ENCODE data around the gene DELE1.

The DELE1 gene

GRCh38 chr5:141876628-141877355 is 46.9 kb upstream of the DELE1 start (continued):
- TF ChIP-seq, protein P1, sequence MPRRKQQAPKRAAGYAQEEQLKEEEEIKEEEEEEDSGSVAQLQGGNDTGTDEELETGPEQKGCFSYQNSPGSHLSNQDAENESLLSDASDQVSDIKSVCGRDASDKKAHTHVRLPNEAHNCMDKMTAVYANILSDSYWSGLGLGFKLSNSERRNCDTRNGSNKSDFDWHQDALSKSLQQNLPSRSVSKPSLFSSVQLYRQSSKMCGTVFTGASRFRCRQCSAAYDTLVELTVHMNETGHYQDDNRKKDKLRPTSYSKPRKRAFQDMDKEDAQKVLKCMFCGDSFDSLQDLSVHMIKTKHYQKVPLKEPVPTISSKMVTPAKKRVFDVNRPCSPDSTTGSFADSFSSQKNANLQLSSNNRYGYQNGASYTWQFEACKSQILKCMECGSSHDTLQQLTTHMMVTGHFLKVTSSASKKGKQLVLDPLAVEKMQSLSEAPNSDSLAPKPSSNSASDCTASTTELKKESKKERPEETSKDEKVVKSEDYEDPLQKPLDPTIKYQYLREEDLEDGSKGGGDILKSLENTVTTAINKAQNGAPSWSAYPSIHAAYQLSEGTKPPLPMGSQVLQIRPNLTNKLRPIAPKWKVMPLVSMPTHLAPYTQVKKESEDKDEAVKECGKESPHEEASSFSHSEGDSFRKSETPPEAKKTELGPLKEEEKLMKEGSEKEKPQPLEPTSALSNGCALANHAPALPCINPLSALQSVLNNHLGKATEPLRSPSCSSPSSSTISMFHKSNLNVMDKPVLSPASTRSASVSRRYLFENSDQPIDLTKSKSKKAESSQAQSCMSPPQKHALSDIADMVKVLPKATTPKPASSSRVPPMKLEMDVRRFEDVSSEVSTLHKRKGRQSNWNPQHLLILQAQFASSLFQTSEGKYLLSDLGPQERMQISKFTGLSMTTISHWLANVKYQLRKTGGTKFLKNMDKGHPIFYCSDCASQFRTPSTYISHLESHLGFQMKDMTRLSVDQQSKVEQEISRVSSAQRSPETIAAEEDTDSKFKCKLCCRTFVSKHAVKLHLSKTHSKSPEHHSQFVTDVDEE (CRISPR knock-in tag; IDR thresholded peaks at IDR 0.05), result no peak
- TF ChIP-seq ZNF565 (CRISPR knock-in tag; conservative IDR thresholded peaks at IDR 0.05; ENCODE audit: low read depth), result no peak
- TF ChIP-seq SNAI2 (CRISPR knock-in tag; IDR thresholded peaks at IDR 0.05), result no peak
- no peak for TF ChIP-seq CSDC2 (CRISPR knock-in tag; IDR thresholded peaks at IDR 0.05)
- TF ChIP-seq POU6F1 (CRISPR knock-in tag; IDR thresholded peaks at IDR 0.05; ENCODE audit: borderline replicate concordance, low read depth), result no peak
- no peak for TF ChIP-seq OSR1 (CRISPR knock-in tag; IDR thresholded peaks at IDR 0.05)
- TF ChIP-seq ZFP30 (CRISPR knock-in tag; IDR thresholded peaks at IDR 0.05), result no peak
- TF ChIP-seq, protein P2, sequence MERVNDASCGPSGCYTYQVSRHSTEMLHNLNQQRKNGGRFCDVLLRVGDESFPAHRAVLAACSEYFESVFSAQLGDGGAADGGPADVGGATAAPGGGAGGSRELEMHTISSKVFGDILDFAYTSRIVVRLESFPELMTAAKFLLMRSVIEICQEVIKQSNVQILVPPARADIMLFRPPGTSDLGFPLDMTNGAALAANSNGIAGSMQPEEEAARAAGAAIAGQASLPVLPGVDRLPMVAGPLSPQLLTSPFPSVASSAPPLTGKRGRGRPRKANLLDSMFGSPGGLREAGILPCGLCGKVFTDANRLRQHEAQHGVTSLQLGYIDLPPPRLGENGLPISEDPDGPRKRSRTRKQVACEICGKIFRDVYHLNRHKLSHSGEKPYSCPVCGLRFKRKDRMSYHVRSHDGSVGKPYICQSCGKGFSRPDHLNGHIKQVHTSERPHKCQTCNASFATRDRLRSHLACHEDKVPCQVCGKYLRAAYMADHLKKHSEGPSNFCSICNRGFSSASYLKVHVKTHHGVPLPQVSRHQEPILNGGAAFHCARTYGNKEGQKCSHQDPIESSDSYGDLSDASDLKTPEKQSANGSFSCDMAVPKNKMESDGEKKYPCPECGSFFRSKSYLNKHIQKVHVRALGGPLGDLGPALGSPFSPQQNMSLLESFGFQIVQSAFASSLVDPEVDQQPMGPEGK (CRISPR knock-in tag; IDR thresholded peaks at IDR 0.05; ENCODE audit: borderline replicate concordance), result no peak
- no peak for TF ChIP-seq ZC3H10 (CRISPR knock-in tag; IDR thresholded peaks at IDR 0.05)
- no peak for TF ChIP-seq GLIS3 (CRISPR knock-in tag; IDR thresholded peaks at IDR 0.05)

GRCh38 chr5:141877356-141878185 is 46.1 kb upstream of the DELE1 start:
- no peak for TF ChIP-seq ZC3H10 (CRISPR knock-in tag; IDR thresholded peaks at IDR 0.05)
- no peak for TF ChIP-seq RARB (CRISPR knock-in tag; IDR thresholded peaks at IDR 0.05)
- no peak for TF ChIP-seq ZFP30 (CRISPR knock-in tag; IDR thresholded peaks at IDR 0.05)
- TF ChIP-seq ISL1 (CRISPR knock-in tag; IDR thresholded peaks at IDR 0.05), result no peak
- TF ChIP-seq ZNF70 (CRISPR knock-in tag; IDR thresholded peaks at IDR 0.05), result no peak
- TF ChIP-seq POU6F1 (CRISPR knock-in tag; IDR thresholded peaks at IDR 0.05; ENCODE audit: borderline replicate concordance, low read depth), result no peak
- no peak for TF ChIP-seq GLIS3 (CRISPR knock-in tag; IDR thresholded peaks at IDR 0.05)
- TF ChIP-seq, protein P3, sequence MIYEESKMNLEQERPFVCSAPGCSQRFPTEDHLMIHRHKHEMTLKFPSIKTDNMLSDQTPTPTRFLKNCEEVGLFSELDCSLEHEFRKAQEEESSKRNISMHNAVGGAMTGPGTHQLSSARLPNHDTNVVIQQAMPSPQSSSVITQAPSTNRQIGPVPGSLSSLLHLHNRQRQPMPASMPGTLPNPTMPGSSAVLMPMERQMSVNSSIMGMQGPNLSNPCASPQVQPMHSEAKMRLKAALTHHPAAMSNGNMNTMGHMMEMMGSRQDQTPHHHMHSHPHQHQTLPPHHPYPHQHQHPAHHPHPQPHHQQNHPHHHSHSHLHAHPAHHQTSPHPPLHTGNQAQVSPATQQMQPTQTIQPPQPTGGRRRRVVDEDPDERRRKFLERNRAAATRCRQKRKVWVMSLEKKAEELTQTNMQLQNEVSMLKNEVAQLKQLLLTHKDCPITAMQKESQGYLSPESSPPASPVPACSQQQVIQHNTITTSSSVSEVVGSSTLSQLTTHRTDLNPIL (CRISPR knock-in tag; IDR thresholded peaks at IDR 0.05; ENCODE audit: low read depth), result no peak
- TF ChIP-seq, protein P1 (CRISPR knock-in tag; IDR thresholded peaks at IDR 0.05), result no peak
- no peak for TF ChIP-seq ZNF565 (CRISPR knock-in tag; conservative IDR thresholded peaks at IDR 0.05; ENCODE audit: low read depth)
- TF ChIP-seq CSDC2 (CRISPR knock-in tag; IDR thresholded peaks at IDR 0.05), result no peak
- TF ChIP-seq CSRNP3 (CRISPR knock-in tag; IDR thresholded peaks at IDR 0.05), result no peak
- no peak for TF ChIP-seq OSR1 (CRISPR knock-in tag; IDR thresholded peaks at IDR 0.05)
- no peak for TF ChIP-seq ZFP3 (CRISPR knock-in tag; IDR thresholded peaks at IDR 0.05)
- no peak for ATAC-seq
